ENCODE data around the gene TNFAIP8L1. TPM values are rescaled to one million over a fixed set of nuclear protein-coding genes. Genes with fewer than 3 reads are reported as not detected.

The TNFAIP8L1 gene
- total RNA-seq, 1 experiment from 2014 or later = 8.3 TPM

DNA sequence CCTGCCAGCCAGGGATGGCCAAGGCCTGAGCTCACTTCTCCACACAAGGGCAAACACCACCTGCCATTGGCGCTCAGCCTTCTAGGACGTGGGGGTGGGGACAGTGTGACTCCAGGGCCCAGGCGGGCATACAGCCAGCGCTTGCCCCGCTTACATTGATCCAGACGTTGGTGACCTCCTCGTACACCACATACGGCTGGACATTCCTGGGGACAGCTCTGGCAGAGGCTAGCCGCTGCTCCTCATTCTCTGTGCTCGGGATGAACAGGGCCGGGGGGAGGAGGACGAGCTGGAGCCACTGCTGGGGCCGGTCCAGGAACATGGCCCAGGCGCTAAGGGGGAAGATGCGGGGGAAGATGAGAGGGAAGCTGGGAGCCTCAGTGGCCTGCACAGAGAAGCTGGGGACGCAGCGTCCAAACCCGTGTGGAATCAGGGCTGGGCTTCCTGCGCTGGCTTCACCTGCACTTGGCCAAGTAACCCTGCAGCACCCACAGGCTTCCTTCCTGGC, 56.0 kb downstream of the TNFAIP8L1 start:
- Histone ChIP-seq H2AFZ (ENCODE audit: low read length) (no peak overlapping the region), H3K9me3 (ENCODE audit: low read length) (no peaks in the 10 kb centered on the region), H4K20me1 (ENCODE audit: low read length) (no peaks in the 10 kb centered on the region), H3K27me3 (ENCODE audit: low read length) (no peaks in the 10 kb centered on the region), H3K9ac (ENCODE audit: low read length) (peak overlapping the region; percentile 44), H3K4me3 (ENCODE audit: low read length) (no peak overlapping the region), H3K79me2 (ENCODE audit: low read length) (no peaks in the 10 kb centered on the region), H3F3A (ENCODE audit: low read length, unreplicated experiment) (peaks cover 6% of the 10 kb centered on the region), H3K36me3 (ENCODE audit: low read depth, low read length) (peaks cover 68% of the 10 kb centered on the region), H3K27ac (ENCODE audit: low read length) (peak overlapping the region; percentile 90), H3K9me2 (replicated peaks; ENCODE audit: low read length) (no peaks in the 10 kb centered on the region), H3K4me1 (ENCODE audit: insufficient read depth, low read length) (peaks cover 40% of the 10 kb centered on the region), H3K4me2 (ENCODE audit: low read length) (0 out of 2 replicates have a peak overlapping the region, but pooled peaks have one; percentile 5)
- TF ChIP-seq EZH2 (IDR thresholded peaks at IDR 0.05; ENCODE audit: low read length, unreplicated experiment) = no peak
- no peak for TF ChIP-seq EZH2phosphoT487 (IDR thresholded peaks at IDR 0.05; ENCODE audit: borderline replicate concordance, low read length)
- TF ChIP-seq, protein P1, sequence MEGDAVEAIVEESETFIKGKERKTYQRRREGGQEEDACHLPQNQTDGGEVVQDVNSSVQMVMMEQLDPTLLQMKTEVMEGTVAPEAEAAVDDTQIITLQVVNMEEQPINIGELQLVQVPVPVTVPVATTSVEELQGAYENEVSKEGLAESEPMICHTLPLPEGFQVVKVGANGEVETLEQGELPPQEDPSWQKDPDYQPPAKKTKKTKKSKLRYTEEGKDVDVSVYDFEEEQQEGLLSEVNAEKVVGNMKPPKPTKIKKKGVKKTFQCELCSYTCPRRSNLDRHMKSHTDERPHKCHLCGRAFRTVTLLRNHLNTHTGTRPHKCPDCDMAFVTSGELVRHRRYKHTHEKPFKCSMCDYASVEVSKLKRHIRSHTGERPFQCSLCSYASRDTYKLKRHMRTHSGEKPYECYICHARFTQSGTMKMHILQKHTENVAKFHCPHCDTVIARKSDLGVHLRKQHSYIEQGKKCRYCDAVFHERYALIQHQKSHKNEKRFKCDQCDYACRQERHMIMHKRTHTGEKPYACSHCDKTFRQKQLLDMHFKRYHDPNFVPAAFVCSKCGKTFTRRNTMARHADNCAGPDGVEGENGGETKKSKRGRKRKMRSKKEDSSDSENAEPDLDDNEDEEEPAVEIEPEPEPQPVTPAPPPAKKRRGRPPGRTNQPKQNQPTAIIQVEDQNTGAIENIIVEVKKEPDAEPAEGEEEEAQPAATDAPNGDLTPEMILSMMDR (conservative IDR thresholded peaks at IDR 0.05; ENCODE audit: low read depth, low read length) = no peak
- ChIA-PET CTCF (interaction anchor here (1.0 kb wide), 1 partner anchor 96 kb away, joined by 6 read pairs; no protein-coding TSS in a partner anchor), POLR2A (ENCODE audit: unreplicated experiment) (interaction anchor here (1.0 kb wide), 1 partner anchor 18 kb away, joined by 8 read pairs; no protein-coding TSS in a partner anchor)
- intact Hi-C loops (cut with micrococcal nuclease) = no loop called here
- no peak for ATAC-seq
- BruUV-seq (replicated peaks) = no TSS peak
- no peak for DNase-seq

DNA sequence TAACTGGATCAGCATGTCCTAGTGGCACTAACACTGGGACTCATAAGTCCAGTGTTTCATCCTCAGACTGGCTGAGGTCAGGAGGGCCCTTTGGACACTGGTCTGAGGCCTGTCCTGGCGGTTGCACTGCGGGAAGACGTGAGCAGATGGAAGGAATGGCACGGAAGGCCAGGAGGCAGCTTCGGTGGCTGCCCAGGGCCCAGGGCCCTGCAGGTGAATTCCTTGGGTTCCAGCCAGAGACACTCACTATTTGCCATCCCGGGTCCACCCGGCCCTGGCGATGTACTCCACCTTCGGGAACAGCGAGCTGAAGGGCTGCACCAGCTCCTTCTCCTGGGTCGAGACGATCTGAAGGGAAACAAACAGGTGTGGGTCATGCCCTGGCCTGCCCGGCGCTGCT, 58.0 kb downstream of the TNFAIP8L1 start:
- peaks cover 6% of the 10 kb centered on the region for H3F3A ChIP-seq (ENCODE audit: low read length, unreplicated experiment)
- H3K9ac ChIP-seq (ENCODE audit: low read length) = no peak overlapping the region
- no peak overlapping the region for H3K4me3 ChIP-seq (ENCODE audit: low read length)
- H3K27me3 ChIP-seq (ENCODE audit: low read length) = no peaks in the 10 kb centered on the region
- intact Hi-C loops (cut with micrococcal nuclease) = no loop called here
- H3K4me2 ChIP-seq (ENCODE audit: low read length) = 0 out of 2 replicates have a peak overlapping the region, but pooled peaks have one; percentile 26
- DNase-seq (no peak), ATAC-seq (no peak)
- peaks cover 40% of the 10 kb centered on the region for H3K4me1 ChIP-seq (ENCODE audit: insufficient read depth, low read length)
- H3K9me2 ChIP-seq (replicated peaks; ENCODE audit: low read length) = no peaks in the 10 kb centered on the region
- no peaks in the 10 kb centered on the region for H4K20me1 ChIP-seq (ENCODE audit: low read length)
- TF ChIP-seq, protein P1 (conservative IDR thresholded peaks at IDR 0.05; ENCODE audit: low read depth, low read length) = no peak
- TF ChIP-seq EZH2 (IDR thresholded peaks at IDR 0.05; ENCODE audit: low read length, unreplicated experiment) = no peak
- no peak for TF ChIP-seq EZH2phosphoT487 (IDR thresholded peaks at IDR 0.05; ENCODE audit: borderline replicate concordance, low read length)
- peaks cover 72% of the 10 kb centered on the region for H3K36me3 ChIP-seq (ENCODE audit: low read depth, low read length)
- H2AFZ ChIP-seq (ENCODE audit: low read length) = no peak overlapping the region
- H3K9me3 ChIP-seq (ENCODE audit: low read length) = no peaks in the 10 kb centered on the region
- ChIA-PET POLR2A (ENCODE audit: unreplicated experiment) (no interaction called here), CTCF (no interaction called here)
- BruUV-seq (replicated peaks) = no TSS peak
- no peaks in the 10 kb centered on the region for H3K79me2 ChIP-seq (ENCODE audit: low read length)
- H3K27ac ChIP-seq (ENCODE audit: low read length) = peak overlapping the region; percentile 63

DNA sequence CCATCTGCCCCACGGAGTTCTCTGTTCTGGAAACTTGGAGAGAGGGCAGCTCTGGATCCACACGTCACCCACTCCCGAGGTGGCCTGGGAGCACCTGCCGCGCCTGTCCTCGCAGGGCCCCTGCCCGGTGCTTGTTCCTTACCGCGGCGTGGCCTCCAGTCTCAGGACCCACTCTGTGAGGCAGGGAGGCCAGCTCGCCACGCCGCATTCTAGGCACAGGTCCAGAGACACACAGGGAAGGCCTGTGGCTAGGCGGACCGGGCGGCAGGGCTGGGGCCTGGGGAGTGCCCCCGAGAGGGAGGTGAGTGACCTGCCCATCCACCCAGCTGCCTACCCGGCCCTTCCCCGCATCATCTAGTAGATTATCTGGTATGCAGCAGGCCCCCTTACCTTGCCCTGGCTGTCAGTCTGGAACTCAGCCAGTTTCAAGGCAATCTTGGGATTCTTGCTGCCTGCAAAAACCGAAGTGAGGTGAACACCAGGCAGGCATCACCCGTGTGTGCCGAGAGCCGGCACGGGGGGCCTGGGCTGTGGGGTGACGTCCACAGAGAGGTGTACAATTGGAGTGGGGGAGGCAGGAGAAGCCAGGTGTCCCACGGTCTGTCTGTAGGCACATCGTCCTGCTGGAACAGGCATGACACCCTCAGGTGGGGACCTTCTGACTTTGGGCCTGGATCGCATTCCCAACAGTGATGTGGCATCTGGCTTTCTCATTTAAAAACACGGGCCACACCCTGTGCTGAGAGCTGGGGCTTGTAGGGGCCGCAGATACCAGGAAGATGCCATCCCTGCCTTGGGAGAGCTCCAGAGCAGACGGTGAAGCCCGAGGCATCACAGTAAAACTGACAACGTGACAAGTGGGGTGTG, 60.7 kb downstream of the TNFAIP8L1 start:
- H3K9me2 ChIP-seq (replicated peaks; ENCODE audit: low read length) = no peaks in the 10 kb centered on the region
- H3F3A ChIP-seq (ENCODE audit: low read length, unreplicated experiment) = no peaks in the 10 kb centered on the region
- H3K27ac ChIP-seq (ENCODE audit: low read length) = no peak overlapping the region
- no peak overlapping the region for H3K4me2 ChIP-seq (ENCODE audit: low read length)
- no peaks in the 10 kb centered on the region for H3K27me3 ChIP-seq (ENCODE audit: low read length)
- no peak for TF ChIP-seq EZH2 (IDR thresholded peaks at IDR 0.05; ENCODE audit: low read length, unreplicated experiment)
- TF ChIP-seq, protein P1 (conservative IDR thresholded peaks at IDR 0.05; ENCODE audit: low read depth, low read length) = no peak
- no peak for TF ChIP-seq EZH2phosphoT487 (IDR thresholded peaks at IDR 0.05; ENCODE audit: borderline replicate concordance, low read length)
- intact Hi-C loops (cut with micrococcal nuclease) = no loop called here
- CTCF ChIA-PET = no interaction called here
- no peaks in the 10 kb centered on the region for H3K9me3 ChIP-seq (ENCODE audit: low read length)
- ATAC-seq (no peak), DNase-seq (no peak)
- H3K36me3 ChIP-seq (ENCODE audit: low read depth, low read length) = peaks cover 72% of the 10 kb centered on the region
- no peak overlapping the region for H2AFZ ChIP-seq (ENCODE audit: low read length)
- peaks cover 25% of the 10 kb centered on the region for H3K4me1 ChIP-seq (ENCODE audit: insufficient read depth, low read length)
- H4K20me1 ChIP-seq (ENCODE audit: low read length) = no peaks in the 10 kb centered on the region
- no peak overlapping the region for H3K4me3 ChIP-seq (ENCODE audit: low read length)
- no peaks in the 10 kb centered on the region for H3K79me2 ChIP-seq (ENCODE audit: low read length)
- BruUV-seq (replicated peaks) = no TSS peak
- H3K9ac ChIP-seq (ENCODE audit: low read length) = no peak overlapping the region
- POLR2A ChIA-PET (ENCODE audit: unreplicated experiment) = no interaction called here

Data from PC-3 (cell line).